HG02840 (cell line): ENCODE data around the gene WDR7.

ENCODE experiments used
- ATAC-seq: cut with Tn5 transposase; IDR thresholded peaks from one replicate; pipeline ENCODE4 v1.9.1; 2021; ENCODE audit warnings: mild to moderate bottlenecking, moderate library complexity, moderate number of reproducible peaks; ENCODE audit not compliant: unreplicated experiment, low FRiP score

WDR7 gene

GRCh38 chr18:56873441-56874140 lies 222.4 kb downstream of the WDR7 start:
- no peak for ATAC-seq

GRCh38 chr18:56878711-56879110 lies 227.6 kb downstream of the WDR7 start:
- no peak for ATAC-seq

GRCh38 chr18:56884511-56884910 lies 233.4 kb downstream of the WDR7 start:
- ATAC-seq, result no peak

- ATAC-seq, result no peak
These were observed 237.8 kb downstream of the WDR7 start for GRCh38 chr18:56888978-56889377.

GRCh38 chr18:56889621-56890020 lies 238.5 kb downstream of the WDR7 start:
- ATAC-seq, result no peak

GRCh38 chr18:56890632-56891031 lies 239.5 kb downstream of the WDR7 start:
- ATAC-seq, result no peak

- no peak for ATAC-seq
These were observed 240.0 kb downstream of the WDR7 start for GRCh38 chr18:56891116-56891515.

GRCh38 chr18:56891870-56892269 lies 240.7 kb downstream of the WDR7 start:
- no peak for ATAC-seq

GRCh38 chr18:56897122-56897521 lies 246.0 kb downstream of the WDR7 start:
- no peak for ATAC-seq

GRCh38 chr18:56899660-56900059 lies 248.5 kb downstream of the WDR7 start:
- no peak for ATAC-seq

GRCh38 chr18:56900195-56901094 lies 249.3 kb downstream of the WDR7 start:
- no peak for ATAC-seq

- no peak for ATAC-seq
These were observed 250.8 kb downstream of the WDR7 start for GRCh38 chr18:56901919-56902318.

GRCh38 chr18:56902653-56903052 lies 251.5 kb downstream of the WDR7 start:
- no peak for ATAC-seq

GRCh38 chr18:56903686-56904085 lies 252.5 kb downstream of the WDR7 start:
- no peak for ATAC-seq

GRCh38 chr18:56907771-56908170 lies 256.6 kb downstream of the WDR7 start:
- no peak for ATAC-seq

GRCh38 chr18:56910237-56910636 lies 259.1 kb downstream of the WDR7 start:
- no peak for ATAC-seq

- no peak for ATAC-seq
These were observed 259.8 kb downstream of the WDR7 start for GRCh38 chr18:56910967-56911366.

- ATAC-seq, result no peak
These were observed 262.8 kb downstream of the WDR7 start for GRCh38 chr18:56913941-56914340.

GRCh38 chr18:56919190-56919589 lies 268.0 kb downstream of the WDR7 start:
- no peak for ATAC-seq

GRCh38 chr18:56921896-56922480 lies 270.8 kb downstream of the WDR7 start:
- no peak for ATAC-seq

- no peak for ATAC-seq
These were observed 275.6 kb downstream of the WDR7 start for GRCh38 chr18:56926734-56927133.
